ENCODE results near the gene IRAK2. TPM values are rescaled to one million over a fixed set of nuclear protein-coding genes. Genes with fewer than 3 reads are reported as not detected.

IRAK2 gene
- total RNA-seq, 1 experiment from 2014 or later: 4.2 TPM

GRCh38 chr3:10154335-10155122 is 10.2 kb upstream of the IRAK2 start:
- Mint-ChIP-seq H3K27me3 (ENCODE audit: insufficient read depth, unreplicated experiment) (no peaks in the 10 kb centered on the region), H3K36me3 (ENCODE audit: insufficient read depth, unreplicated experiment) (peaks cover 51% of the 10 kb centered on the region), H3K27ac (ENCODE audit: unreplicated experiment) (no peak overlapping the region), H3K4me3 (ENCODE audit: unreplicated experiment) (no peak overlapping the region), H3K4me1 (ENCODE audit: low read depth, unreplicated experiment) (no peaks in the 10 kb centered on the region), H3K9me3 (ENCODE audit: unreplicated experiment) (no peaks in the 10 kb centered on the region)
- no peak overlapping the region for H3K4me3 ChIP-seq (ENCODE audit: low read depth, low read length)
- intact Hi-C loops (cut with micrococcal nuclease; ENCODE audit: unreplicated experiment): no loop called here
- H3K36me3 ChIP-seq (ENCODE audit: control insufficient read depth, insufficient read depth, low read length): no peaks in the 10 kb centered on the region
- BruUV-seq (replicated peaks): no TSS peak
- ChIA-PET CTCF (no interaction called here), POLR2A (no interaction called here)
- H3K27me3 ChIP-seq (replicated peaks; ENCODE audit: control insufficient read depth, insufficient read depth, low read length): no peaks in the 10 kb centered on the region
- no peak for TF ChIP-seq CTCF (IDR thresholded peaks at IDR 0.05; ENCODE audit: insufficient read depth in 1 of 2, low read depth in 1 of 2, low read length in 1 of 2, severe bottlenecking in 1 of 2, unreplicated experiment in 1 of 2)
- no peaks in the 10 kb centered on the region for H3K4me1 ChIP-seq
- no peak for DNase-seq
- H3K9me3 ChIP-seq: no peaks in the 10 kb centered on the region

- Mint-ChIP-seq H3K36me3 (ENCODE audit: insufficient read depth, unreplicated experiment) (peaks cover 45% of the 10 kb centered on the region), H3K4me1 (ENCODE audit: low read depth, unreplicated experiment) (no peaks in the 10 kb centered on the region), H3K4me3 (ENCODE audit: unreplicated experiment) (no peak overlapping the region), H3K9me3 (ENCODE audit: unreplicated experiment) (no peaks in the 10 kb centered on the region), H3K27ac (ENCODE audit: unreplicated experiment) (no peak overlapping the region), H3K27me3 (ENCODE audit: insufficient read depth, unreplicated experiment) (no peaks in the 10 kb centered on the region)
- Histone ChIP-seq H3K9me3 (no peaks in the 10 kb centered on the region), H3K4me1 (no peaks in the 10 kb centered on the region), H3K4me3 (ENCODE audit: low read depth, low read length) (no peak overlapping the region), H3K27me3 (replicated peaks; ENCODE audit: control insufficient read depth, insufficient read depth, low read length) (no peaks in the 10 kb centered on the region), H3K36me3 (ENCODE audit: control insufficient read depth, insufficient read depth, low read length) (no peaks in the 10 kb centered on the region)
- TF ChIP-seq CTCF (IDR thresholded peaks at IDR 0.05; ENCODE audit: insufficient read depth in 1 of 2, low read depth in 1 of 2, low read length in 1 of 2, severe bottlenecking in 1 of 2, unreplicated experiment in 1 of 2): no peak
- BruUV-seq (replicated peaks): no TSS peak
- POLR2A ChIA-PET: no interaction called here
- intact Hi-C loops (cut with micrococcal nuclease; ENCODE audit: unreplicated experiment): no loop called here
- DNase-seq: no peak
- CTCF ChIA-PET: no interaction called here
Measured at GRCh38 chr3:10155123-10155472, 9.6 kb upstream of the IRAK2 start.

GRCh38 chr3:10155658-10156057 is 9.1 kb upstream of the IRAK2 start:
- H3K36me3 ChIP-seq (ENCODE audit: control insufficient read depth, insufficient read depth, low read length): no peaks in the 10 kb centered on the region
- no peaks in the 10 kb centered on the region for H3K4me1 ChIP-seq
- H3K36me3 Mint-ChIP-seq (ENCODE audit: insufficient read depth, unreplicated experiment): peaks cover 40% of the 10 kb centered on the region
- DNase-seq: no peak
- H3K4me3 Mint-ChIP-seq (ENCODE audit: unreplicated experiment): no peak overlapping the region
- no peaks in the 10 kb centered on the region for H3K9me3 ChIP-seq
- intact Hi-C loops (cut with micrococcal nuclease; ENCODE audit: unreplicated experiment): no loop called here
- BruUV-seq (replicated peaks): no TSS peak
- H3K27ac Mint-ChIP-seq (ENCODE audit: unreplicated experiment): no peak overlapping the region
- no peak for TF ChIP-seq CTCF (IDR thresholded peaks at IDR 0.05; ENCODE audit: insufficient read depth in 1 of 2, low read depth in 1 of 2, low read length in 1 of 2, severe bottlenecking in 1 of 2, unreplicated experiment in 1 of 2)
- no peak overlapping the region for H3K4me3 ChIP-seq (ENCODE audit: low read depth, low read length)
- ChIA-PET CTCF (no interaction called here), POLR2A (interaction anchor here (0.6 kb wide), 1 partner anchor 20 kb away, joined by 3 read pairs; no protein-coding TSS in a partner anchor)
- H3K27me3 ChIP-seq (replicated peaks; ENCODE audit: control insufficient read depth, insufficient read depth, low read length): no peaks in the 10 kb centered on the region
- H3K27me3 Mint-ChIP-seq (ENCODE audit: insufficient read depth, unreplicated experiment): no peaks in the 10 kb centered on the region
- no peaks in the 10 kb centered on the region for H3K4me1 Mint-ChIP-seq (ENCODE audit: low read depth, unreplicated experiment)
- H3K9me3 Mint-ChIP-seq (ENCODE audit: unreplicated experiment): no peaks in the 10 kb centered on the region

All from Caco-2 (cell line).